HPDE6-E6E7 (cell line): ENCODE data around the gene ICA1.

Experiments used
- DNase-seq: peaks from one replicate; pipeline ENCODE4 v3.0.0; 2011; ENCODE audit warnings: missing footprints; ENCODE audit errors: extremely low spot score

ICA1 gene

GRCh38 chr7:8131694-8132605 is 130.0 kb downstream of the ICA1 start:
- DNase-seq: no peak

- no peak for DNase-seq
These were observed 131.3 kb downstream of the ICA1 start for GRCh38 chr7:8130663-8131062.

GRCh38 chr7:8129318-8129659 is 132.7 kb downstream of the ICA1 start:
- DNase-seq: no peak

DNA sequence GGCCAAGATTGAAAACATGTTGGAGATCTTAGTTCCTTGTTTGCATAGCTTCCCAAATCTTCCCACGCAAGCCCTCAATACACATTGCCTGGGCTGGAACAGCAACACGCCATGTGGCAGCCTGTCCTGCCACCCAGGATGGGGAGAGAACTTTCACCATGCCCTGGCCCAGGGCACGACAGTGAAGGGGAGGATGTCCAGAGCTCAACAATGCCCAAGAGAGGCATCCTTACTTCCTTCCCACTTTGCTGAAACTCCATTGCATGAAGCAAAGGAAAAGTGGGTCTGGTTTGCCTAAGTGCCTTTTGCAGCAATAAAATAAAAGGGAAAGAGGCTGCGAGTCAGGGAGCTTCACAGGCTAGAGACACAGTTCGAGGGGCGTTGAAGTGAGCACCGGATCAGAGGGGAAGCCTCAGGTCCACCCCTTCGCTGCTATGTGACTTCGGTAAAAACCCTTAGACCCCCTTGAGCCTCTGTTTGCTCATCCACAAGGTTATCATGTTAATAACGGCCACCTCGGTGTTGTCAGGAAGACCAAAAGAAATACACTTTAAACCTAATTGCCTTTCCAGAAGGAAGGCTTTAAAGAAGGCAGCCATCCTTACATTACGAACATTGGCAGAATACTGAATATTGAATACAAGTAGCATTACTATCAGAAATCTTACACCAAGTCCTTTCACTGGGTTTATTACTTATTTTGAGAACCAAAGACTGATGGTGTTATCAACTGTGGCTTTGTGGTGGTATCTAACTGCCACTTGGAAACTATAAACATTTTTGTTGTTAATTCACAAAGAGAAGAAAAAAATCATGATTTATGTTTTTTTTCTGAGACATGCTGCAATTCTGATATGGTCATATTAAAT is 133.3 kb downstream of the ICA1 start:
- no peak for DNase-seq

GRCh38 chr7:8126601-8127167 is 135.3 kb downstream of the ICA1 start:
- DNase-seq: no peak

DNA sequence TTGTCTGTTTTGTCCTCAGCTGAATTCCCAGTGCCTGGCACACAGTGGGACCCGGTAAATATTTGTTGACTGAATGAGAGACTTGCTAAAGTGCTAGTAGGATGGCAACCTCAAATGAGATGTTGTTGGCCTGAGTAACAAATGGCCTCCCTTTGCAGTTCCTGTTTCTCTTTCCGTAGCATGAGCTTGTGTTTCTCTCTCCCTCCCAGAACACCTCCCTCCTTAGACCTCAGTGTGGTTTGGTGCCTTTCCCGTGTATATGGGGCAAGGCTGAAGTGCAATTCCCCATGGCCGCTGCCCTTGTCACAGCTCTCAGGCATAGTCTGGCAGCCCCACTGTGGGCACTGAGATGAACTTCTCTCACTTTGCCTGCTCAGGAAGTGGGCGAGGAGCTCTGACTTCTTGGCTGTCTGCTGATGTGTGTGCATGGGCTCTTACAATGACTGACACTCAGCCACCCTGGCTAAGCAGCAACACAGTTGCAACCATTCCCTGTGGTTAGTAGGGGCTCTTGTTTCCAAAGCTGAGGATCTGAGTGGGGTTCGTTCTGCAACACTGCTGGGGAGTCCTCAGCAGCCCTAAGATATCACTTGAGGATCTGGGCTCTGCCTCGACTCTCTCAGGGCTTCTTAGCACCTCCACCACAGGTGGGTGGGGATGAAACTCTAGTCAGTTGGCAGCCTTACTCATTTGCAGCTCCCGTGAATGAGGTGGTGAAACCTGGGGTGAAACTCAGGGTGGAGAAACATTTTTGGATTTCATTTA is 136.1 kb downstream of the ICA1 start:
- no peak for DNase-seq

GRCh38 chr7:8121243-8121642 is 140.7 kb downstream of the ICA1 start:
- no peak for DNase-seq

GRCh38 chr7:8120390-8121058 is 141.4 kb downstream of the ICA1 start:
- no peak for DNase-seq

- DNase-seq: no peak
These were observed 142.7 kb downstream of the ICA1 start for GRCh38 chr7:8119262-8119661.

- DNase-seq: no peak
These were observed 144.8 kb downstream of the ICA1 start for GRCh38 chr7:8117195-8117594.

DNA sequence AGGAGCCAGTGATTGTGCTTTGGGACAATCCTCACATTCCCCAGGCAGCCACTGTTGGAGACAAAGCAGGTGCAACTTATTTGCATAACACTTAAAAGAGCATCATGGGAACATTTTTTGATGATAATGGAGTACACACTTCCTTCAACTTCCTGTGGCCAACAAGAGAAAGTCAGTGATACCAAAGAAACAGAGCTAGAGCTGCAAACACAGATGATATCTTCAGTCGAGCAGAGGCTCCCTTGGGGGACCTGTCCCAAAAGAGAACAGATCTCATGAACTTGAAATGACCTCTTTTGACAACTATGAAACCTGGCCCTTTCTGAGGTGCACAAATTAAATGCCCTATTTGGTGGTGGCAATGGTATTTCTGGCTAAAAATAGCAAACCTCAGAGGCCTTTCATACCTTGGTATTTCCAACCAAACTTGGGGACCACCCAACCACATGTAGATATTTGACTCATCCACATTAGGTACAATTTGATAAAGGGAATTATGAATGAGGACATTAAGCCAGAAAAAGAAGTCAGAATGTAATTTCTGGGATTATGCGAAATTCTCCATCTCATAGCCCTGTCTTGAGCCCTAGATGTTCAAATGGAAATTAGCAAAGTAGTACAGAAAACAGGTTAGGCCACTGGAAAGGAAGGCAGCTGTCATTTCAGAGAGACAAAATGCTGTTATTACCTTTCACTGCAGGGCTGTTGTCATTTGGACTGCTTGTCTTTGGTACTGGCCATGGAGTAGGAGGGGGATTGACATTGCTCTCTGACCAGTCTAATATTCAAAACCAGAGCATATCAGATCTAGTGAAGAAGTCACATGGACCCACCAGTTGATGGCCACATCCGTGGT is 146.2 kb downstream of the ICA1 start:
- no peak for DNase-seq

- no peak for DNase-seq
These were observed 147.8 kb downstream of the ICA1 start for GRCh38 chr7:8114175-8114574.

DNA sequence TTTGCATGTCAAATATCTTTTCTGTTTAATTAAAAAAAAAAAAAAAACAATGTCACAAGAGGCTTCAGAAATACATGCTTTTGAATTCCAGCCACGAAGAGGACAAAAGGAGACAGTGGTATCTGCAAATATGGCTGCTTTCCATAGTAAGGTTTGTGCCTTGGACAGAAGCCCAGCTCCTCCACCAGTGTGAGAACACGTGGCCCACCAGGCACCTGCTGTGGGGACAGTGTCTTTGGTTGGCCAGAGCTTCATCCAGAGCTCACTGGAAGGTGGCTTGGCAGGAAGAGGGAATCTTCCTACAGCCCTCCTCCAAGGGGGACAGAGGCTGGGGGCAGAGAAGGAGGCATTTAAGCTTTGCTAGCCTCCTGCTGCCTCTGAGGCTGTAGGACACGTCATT is 148.8 kb downstream of the ICA1 start:
- DNase-seq: no peak

DNA sequence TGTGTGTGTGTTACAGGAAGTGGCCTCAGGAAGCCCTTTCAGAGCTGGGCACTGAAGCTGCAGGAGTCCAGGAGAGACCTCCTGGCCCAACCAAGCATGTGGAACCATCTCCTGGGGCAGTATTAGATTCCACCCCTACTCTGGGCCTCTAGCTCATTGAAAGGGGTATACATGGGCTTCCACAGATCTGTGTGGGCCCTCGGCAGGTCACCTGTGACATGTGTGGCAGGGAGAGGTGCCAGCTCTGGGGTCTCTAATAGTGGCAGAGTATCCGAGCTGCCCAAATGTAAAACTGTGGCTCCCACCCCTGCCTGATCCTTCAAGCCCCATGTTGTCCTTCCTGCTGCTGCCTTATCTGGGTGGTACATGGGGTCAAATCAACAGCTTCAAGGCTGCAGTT is 149.3 kb downstream of the ICA1 start:
- no peak for DNase-seq

- no peak for DNase-seq
These were observed 150.5 kb downstream of the ICA1 start for GRCh38 chr7:8111282-8111960.

- DNase-seq: no peak
These were observed 152.6 kb downstream of the ICA1 start for GRCh38 chr7:8109196-8110022.

GRCh38 chr7:8105449-8106095 is 156.4 kb downstream of the ICA1 start:
- DNase-seq: no peak

- no peak for DNase-seq
These were observed 158.7 kb downstream of the ICA1 start for GRCh38 chr7:8103282-8103681.
